HL-60/S4 treated with phorbol 12-myristate 13-acetate at 8.2 ng/mL for 4 days and 3 days (cell line): ENCODE data around the gene MACROH2A2.
"Not testable (repeated sequence)": the region's sequence is repeated elsewhere in the genome, so short reads cannot be mapped to it uniquely, and the experiment has no call there.

ENCODE experiments used
- in situ Hi-C: fragments of 300-500 bp; cut with MboI; formaldehyde crosslinking; loops from 2 replicates; pipeline ENCODE4 v1.15.0; 2022; ENCODE audit warnings: low sequenced_read_pairs

Gene MACROH2A2

DNA sequence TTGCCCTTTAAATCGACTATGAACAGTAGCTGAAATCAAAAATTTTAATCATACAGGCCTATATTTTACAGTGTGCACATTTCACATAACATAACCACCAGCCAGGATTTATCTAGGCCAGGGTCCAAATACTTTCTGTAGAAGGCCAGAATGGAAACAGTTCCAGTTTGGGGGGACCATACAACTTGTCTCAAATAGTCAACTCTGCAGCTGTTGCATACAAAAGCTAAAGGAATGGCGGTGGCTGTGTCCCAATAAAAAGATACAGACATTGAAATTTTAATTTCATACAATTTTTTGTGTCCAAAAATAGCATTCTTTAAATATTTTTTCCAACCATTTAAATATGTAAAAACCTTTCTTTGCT lies 94.6 kb downstream of the MACROH2A2 start:
- in situ Hi-C loops, result no loop called here

DNA sequence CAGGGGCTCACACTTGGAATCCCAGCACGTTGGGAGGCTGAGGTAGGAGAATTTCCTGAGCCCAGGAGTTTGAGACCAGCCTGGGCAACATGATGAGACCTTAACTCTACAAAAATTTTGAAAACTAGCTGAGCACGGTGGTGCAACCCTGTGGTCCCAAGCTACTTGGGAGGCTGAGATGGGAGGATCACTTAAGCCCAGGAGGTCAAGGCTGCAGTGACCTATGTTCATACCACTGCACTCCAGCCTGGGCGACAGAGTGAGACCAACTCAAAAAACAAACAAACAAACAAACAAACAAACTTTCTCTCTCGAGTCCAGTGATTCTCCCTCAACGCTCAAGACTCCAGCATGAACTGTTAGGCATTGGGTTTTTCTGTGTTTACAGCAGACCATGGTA lies 95.9 kb downstream of the MACROH2A2 start:
- in situ Hi-C loops, result no loop called here

DNA sequence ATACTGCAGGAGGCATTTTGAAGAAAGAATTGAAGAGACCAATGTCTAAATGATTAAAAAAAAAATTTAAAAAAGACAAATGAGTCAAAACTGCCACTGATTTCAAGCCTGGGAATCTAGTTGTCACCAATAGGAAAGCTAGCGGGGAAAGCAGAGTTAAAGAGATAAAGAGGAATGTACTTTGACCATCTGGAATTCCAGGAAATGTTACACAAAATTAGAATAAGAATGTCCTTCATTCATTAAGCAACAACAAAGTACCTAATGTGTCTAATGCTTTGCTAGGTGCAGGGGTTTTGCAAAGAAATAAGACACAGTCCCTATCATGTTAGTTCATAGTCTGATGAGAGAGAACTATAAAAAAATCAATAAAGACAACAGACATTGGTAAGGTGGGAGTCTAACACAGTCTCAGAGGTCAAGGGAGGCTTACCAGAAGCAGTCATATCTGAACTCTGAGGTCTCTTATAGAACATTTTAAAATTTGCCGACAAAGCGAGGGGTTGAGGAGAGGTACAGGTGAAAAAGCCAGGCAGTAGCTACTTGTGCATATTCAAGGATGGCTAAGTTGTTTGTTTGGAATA lies 102.7 kb downstream of the MACROH2A2 start:
- in situ Hi-C loops, result no loop called here

DNA sequence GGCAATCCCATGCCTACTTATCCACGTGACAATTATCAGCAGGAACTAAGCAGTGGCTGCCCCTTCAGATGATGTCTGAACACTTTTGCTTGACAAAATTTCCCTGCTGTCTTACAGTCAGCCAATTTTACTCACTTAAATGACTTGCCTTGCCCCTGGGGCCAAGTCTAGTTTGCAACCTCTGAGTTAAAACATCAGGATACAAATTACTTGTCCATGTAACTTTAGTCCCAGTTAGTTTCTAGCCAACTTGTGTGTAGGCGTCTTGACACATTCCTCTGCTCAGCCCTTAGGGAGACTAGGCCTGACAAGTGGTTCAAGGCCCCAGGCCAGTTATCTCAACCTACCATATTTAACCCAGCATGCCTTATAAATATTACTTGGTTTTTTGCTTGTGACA lies 105.5 kb downstream of the MACROH2A2 start:
- in situ Hi-C loops, result no loop called here

DNA sequence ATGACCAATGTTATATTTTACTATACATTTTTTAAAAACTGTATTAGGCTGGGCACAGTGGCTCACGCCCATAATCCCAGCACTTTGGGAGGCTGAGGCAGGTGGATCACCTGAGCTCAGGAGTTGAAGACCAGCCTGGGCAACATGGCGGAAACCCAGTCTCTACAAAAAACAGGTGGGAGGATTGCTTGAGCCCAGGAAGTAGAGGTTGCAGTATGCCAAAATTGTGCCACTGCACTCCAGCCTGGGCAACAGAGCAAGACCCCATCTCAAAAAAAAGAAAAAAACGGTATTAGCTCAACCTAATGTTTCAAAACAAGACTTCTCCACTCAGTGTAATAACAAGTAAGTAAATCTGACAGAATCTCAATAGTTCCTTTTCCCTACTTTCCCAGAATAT lies 106.7 kb downstream of the MACROH2A2 start:
- in situ Hi-C loops, result not testable (repeated sequence)

DNA sequence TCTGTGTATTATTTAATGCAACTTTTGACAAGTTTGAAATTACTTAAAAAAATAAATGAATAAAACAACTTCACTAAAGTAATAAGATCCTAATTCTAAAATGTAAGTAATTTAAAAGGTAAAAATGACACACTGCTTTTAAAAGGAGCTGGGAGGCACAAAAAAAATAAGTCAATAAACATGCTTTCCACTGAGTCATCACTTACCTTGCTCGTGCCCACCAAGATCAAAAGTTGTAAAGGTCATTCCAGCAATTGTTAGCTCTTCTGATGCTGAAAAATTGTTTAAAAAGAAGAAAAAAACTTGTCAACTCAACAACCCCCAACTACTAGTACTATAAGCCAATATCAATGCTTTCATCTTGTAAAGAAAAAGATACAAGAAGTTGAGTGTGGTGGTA lies 108.2 kb downstream of the MACROH2A2 start:
- in situ Hi-C loops, result no loop called here
